ENCODE results near the gene HOXA3. TPM values are rescaled to one million over a fixed set of nuclear protein-coding genes. Genes with fewer than 3 reads are reported as not detected.

Gene HOXA3
- total RNA-seq, 1 experiment from 2014 or later, result not detected

- TF ChIP-seq, protein P1, sequence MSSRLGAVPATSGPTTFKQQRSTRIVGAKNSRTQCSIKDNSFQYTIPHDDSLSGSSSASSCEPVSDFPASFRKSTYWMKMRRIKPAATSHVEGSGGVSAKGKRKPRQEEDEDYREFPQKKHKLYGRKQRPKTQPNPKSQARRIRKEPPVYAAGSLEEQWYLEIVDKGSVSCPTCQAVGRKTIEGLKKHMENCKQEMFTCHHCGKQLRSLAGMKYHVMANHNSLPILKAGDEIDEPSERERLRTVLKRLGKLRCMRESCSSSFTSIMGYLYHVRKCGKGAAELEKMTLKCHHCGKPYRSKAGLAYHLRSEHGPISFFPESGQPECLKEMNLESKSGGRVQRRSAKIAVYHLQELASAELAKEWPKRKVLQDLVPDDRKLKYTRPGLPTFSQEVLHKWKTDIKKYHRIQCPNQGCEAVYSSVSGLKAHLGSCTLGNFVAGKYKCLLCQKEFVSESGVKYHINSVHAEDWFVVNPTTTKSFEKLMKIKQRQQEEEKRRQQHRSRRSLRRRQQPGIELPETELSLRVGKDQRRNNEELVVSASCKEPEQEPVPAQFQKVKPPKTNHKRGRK (CRISPR knock-in tag; IDR thresholded peaks at IDR 0.05; ENCODE audit: borderline replicate concordance), result no peak
- TF ChIP-seq ZNF423 (CRISPR knock-in tag; IDR thresholded peaks at IDR 0.05), result no peak
Measured at GRCh38 chr7:27131390-27131819, 21.0 kb downstream of the HOXA3 start (continued).

- ChIA-PET POLR2A (interaction anchor here (0.8 kb wide), 1 partner anchor 258 kb away, joined by 3 read pairs; no protein-coding TSS in a partner anchor), CTCF (interaction anchor here (0.9 to 2.6 kb wide), 6 partner anchors 12 to 449 kb away, joined by 3 to 7 read pairs (median 4); partner anchors contain the start of gene HOXA5)
- no peaks in the 10 kb centered on the region; the same call in 1 of the 2 replicates for H3K36me3 Mint-ChIP-seq
- H3K4me3 Mint-ChIP-seq, result peak within 1 kb of the TSS; percentile 57
- ATAC-seq, result peak; percentile 86
- peaks cover 96% of the 10 kb centered on the region for H3K27me3 Mint-ChIP-seq (ENCODE audit: low read depth)
- peaks cover 9% of the 10 kb centered on the region; the same call in 1 of the 2 replicates for H3K4me1 Mint-ChIP-seq
- DNase-seq (ENCODE audit: low spot score), result peak; percentile 86
- no peak within 1 kb of the TSS for H3K27ac Mint-ChIP-seq
- H3K9me3 Mint-ChIP-seq, result no peaks in the 10 kb centered on the region
- TF ChIP-seq JUN (CRISPR knock-in tag; IDR thresholded peaks at IDR 0.05) (no peak), ZNF219 (CRISPR knock-in tag; IDR thresholded peaks at IDR 0.05; ENCODE audit: borderline replicate concordance) (no peak), E2F1 (CRISPR knock-in tag; IDR thresholded peaks at IDR 0.05) (no peak), SOX15 (CRISPR knock-in tag; IDR thresholded peaks at IDR 0.05) (no peak), ZNF317 (CRISPR knock-in tag; IDR thresholded peaks at IDR 0.05; ENCODE audit: borderline replicate concordance, low read depth) (no peak), FOXP4 (CRISPR knock-in tag; IDR thresholded peaks at IDR 0.05) (peak; percentile 56; the same call in 1 of the 2 replicates), ZNF396 (CRISPR knock-in tag; IDR thresholded peaks at IDR 0.05; ENCODE audit: borderline replicate concordance) (no peak), ZNF138 (CRISPR knock-in tag; conservative IDR thresholded peaks at IDR 0.05) (no peak), HMGA2 (CRISPR knock-in tag; IDR thresholded peaks at IDR 0.05) (no peak), ESRRA (CRISPR knock-in tag; IDR thresholded peaks at IDR 0.05; ENCODE audit: borderline replicate concordance) (no peak), CREB1 (CRISPR knock-in tag; IDR thresholded peaks at IDR 0.05) (no peak), GRHL2 (CRISPR knock-in tag; IDR thresholded peaks at IDR 0.05; ENCODE audit: insufficient replicate concordance, severe bottlenecking) (no peak), TEAD1 (CRISPR knock-in tag; IDR thresholded peaks at IDR 0.05) (no peak), NFATC4 (CRISPR knock-in tag; IDR thresholded peaks at IDR 0.05) (no peak), TEAD4 (CRISPR knock-in tag; IDR thresholded peaks at IDR 0.05) (no peak), ZNF121 (CRISPR knock-in tag; IDR thresholded peaks at IDR 0.05) (no peak)
- TF ChIP-seq, protein P2, sequence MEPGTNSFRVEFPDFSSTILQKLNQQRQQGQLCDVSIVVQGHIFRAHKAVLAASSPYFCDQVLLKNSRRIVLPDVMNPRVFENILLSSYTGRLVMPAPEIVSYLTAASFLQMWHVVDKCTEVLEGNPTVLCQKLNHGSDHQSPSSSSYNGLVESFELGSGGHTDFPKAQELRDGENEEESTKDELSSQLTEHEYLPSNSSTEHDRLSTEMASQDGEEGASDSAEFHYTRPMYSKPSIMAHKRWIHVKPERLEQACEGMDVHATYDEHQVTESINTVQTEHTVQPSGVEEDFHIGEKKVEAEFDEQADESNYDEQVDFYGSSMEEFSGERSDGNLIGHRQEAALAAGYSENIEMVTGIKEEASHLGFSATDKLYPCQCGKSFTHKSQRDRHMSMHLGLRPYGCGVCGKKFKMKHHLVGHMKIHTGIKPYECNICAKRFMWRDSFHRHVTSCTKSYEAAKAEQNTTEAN (CRISPR knock-in tag; IDR thresholded peaks at IDR 0.05), result no peak
- TF ChIP-seq, protein P3, sequence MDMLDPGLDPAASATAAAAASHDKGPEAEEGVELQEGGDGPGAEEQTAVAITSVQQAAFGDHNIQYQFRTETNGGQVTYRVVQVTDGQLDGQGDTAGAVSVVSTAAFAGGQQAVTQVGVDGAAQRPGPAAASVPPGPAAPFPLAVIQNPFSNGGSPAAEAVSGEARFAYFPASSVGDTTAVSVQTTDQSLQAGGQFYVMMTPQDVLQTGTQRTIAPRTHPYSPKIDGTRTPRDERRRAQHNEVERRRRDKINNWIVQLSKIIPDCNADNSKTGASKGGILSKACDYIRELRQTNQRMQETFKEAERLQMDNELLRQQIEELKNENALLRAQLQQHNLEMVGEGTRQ (CRISPR knock-in tag; IDR thresholded peaks at IDR 0.05), result peak; percentile 96
- TF ChIP-seq, protein P4, sequence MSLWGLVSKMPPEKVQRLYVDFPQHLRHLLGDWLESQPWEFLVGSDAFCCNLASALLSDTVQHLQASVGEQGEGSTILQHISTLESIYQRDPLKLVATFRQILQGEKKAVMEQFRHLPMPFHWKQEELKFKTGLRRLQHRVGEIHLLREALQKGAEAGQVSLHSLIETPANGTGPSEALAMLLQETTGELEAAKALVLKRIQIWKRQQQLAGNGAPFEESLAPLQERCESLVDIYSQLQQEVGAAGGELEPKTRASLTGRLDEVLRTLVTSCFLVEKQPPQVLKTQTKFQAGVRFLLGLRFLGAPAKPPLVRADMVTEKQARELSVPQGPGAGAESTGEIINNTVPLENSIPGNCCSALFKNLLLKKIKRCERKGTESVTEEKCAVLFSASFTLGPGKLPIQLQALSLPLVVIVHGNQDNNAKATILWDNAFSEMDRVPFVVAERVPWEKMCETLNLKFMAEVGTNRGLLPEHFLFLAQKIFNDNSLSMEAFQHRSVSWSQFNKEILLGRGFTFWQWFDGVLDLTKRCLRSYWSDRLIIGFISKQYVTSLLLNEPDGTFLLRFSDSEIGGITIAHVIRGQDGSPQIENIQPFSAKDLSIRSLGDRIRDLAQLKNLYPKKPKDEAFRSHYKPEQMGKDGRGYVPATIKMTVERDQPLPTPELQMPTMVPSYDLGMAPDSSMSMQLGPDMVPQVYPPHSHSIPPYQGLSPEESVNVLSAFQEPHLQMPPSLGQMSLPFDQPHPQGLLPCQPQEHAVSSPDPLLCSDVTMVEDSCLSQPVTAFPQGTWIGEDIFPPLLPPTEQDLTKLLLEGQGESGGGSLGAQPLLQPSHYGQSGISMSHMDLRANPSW (CRISPR knock-in tag; conservative IDR thresholded peaks at IDR 0.05; ENCODE audit: low read depth), result no peak
- TF ChIP-seq, protein P5, sequence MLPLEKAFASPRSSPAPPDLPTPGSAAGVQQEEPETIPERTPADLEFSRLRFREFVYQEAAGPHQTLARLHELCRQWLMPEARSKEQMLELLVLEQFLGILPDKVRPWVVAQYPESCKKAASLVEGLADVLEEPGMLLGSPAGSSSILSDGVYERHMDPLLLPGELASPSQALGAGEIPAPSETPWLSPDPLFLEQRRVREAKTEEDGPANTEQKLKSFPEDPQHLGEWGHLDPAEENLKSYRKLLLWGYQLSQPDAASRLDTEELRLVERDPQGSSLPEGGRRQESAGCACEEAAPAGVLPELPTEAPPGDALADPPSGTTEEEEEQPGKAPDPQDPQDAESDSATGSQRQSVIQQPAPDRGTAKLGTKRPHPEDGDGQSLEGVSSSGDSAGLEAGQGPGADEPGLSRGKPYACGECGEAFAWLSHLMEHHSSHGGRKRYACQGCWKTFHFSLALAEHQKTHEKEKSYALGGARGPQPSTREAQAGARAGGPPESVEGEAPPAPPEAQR (CRISPR knock-in tag; IDR thresholded peaks at IDR 0.05), result no peak
Measured at GRCh38 chr7:27130540-27131389, 21.6 kb downstream of the HOXA3 start, which contains the start of gene HOXA4. Gene HOXA4, minus strand, starts transcription at chr7:27130757. Its CDS starts 24 bp downstream, at chr7:27130733.

Measured in WTC11 (cell line).